BE2C (cell line): Measurements from ENCODE around the gene RELL1.

Source experiments
- DNase-seq: peaks from one replicate; pipeline ENCODE4 v3.0.0-alpha.2; 2020
- H3K27me3 ChIP-seq: fragments of 250-450 bp; sonication (Bioruptor Pico); 2 replicates; pipeline ENCODE4 v1.5.1; 2020; ENCODE audit warnings: mild to moderate bottlenecking
- H3K36me3 ChIP-seq: fragments of 250-450 bp; sonication (Bioruptor Pico); 2 replicates; pipeline ENCODE4 v1.5.1; 2020; ENCODE audit warnings: mild to moderate bottlenecking
- H3K4me1 ChIP-seq: fragments of 250-450 bp; sonication (Bioruptor Pico); 2 replicates; pipeline ENCODE4 v1.5.1; 2020
- H3K4me3 ChIP-seq: 2 replicates; pipeline ENCODE4 v1.5.1; 2011; ENCODE audit warnings: low read depth, low read length
- H3K9me3 ChIP-seq: fragments of 250-450 bp; sonication (Bioruptor Pico); 2 replicates; pipeline ENCODE4 v1.5.1; 2020
- CTCF ChIP-seq: IDR thresholded peaks from 2 replicates; pipeline ENCODE4 v1.5.1; 2012; ENCODE audit warnings: mild to moderate bottlenecking, low read depth, low read length

The RELL1 gene

GRCh38 chr4:37649268-37649667 lies 36.9 kb downstream of the RELL1 start:
- DNase-seq: no peak
- no peak overlapping the region for H3K4me3 ChIP-seq
- no peaks in the 10 kb centered on the region for H3K27me3 ChIP-seq
- peaks cover 12% of the 10 kb centered on the region for H3K4me1 ChIP-seq
- H3K36me3 ChIP-seq: no peaks in the 10 kb centered on the region
- TF ChIP-seq CTCF: no peak
- no peaks in the 10 kb centered on the region; the same call in 1 of the 2 replicates for H3K9me3 ChIP-seq

DNA sequence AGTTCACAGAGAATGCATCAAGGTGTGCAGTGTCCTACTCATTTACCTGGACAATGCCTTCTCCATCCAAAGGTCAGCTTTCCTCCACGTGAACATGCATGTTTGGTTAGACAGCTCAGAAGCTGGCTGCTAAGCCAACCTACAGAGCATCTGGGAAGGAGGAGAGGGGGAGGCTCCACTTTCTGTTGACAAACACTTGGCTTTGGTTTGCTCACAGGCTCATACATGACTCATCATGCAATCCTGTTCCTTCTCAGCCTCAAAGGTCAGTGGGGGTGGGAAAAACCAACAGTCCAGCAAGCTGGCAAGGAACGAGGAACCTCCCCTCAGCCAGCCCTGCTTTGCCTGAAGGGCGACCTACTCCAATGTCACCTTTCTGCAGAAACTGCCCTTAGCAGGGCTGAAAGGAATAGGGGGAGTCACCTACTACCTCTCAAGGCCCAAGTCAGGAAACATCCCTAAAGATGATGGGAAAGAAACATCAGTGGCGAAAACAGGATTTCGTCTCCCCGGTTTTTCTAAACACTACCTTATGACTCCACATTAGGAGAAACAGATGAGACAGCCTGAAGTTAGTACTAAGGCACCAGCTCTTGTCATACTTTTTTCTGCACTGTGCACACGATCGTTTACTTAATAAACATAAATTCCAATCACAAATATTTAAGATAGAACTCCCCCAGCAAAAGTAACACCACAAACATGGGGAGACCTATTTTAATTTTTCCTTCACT lies 37.9 kb downstream of the RELL1 start:
- no peak for TF ChIP-seq CTCF
- H3K4me3 ChIP-seq: no peak overlapping the region
- peak; percentile 40 for DNase-seq

DNA sequence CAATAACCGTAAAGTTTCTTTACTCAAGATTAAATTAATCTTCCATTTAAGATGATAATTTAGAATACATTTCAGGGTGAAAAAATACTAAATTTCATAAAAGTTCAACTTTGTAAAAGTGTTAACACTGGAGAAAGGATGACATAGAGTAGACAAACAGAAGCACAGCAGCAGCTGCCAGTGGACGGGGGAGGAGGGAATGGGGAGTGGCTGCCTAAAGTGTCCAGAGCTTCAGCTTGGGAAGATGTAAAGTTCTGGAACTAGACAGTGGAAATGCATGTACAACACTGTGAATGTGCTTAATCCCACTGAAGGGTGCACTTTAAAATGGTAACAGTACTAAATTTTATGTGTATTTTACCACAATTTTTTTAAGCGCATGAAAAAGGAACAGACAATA lies 39.9 kb downstream of the RELL1 start:
- no peaks in the 10 kb centered on the region for H3K36me3 ChIP-seq
- no peaks in the 10 kb centered on the region for H3K27me3 ChIP-seq
- H3K4me1 ChIP-seq: peaks cover 6% of the 10 kb centered on the region
- H3K9me3 ChIP-seq: no peaks in the 10 kb centered on the region; the same call in 1 of the 2 replicates
- H3K4me3 ChIP-seq: no peak overlapping the region
- no peak for DNase-seq
- no peak for TF ChIP-seq CTCF

More for the DNA sequence above, 37.9 kb downstream of the RELL1 start:
- peaks cover 6% of the 10 kb centered on the region for H3K4me1 ChIP-seq
- H3K36me3 ChIP-seq: no peaks in the 10 kb centered on the region
- no peaks in the 10 kb centered on the region; the same call in 1 of the 2 replicates for H3K9me3 ChIP-seq
- H3K27me3 ChIP-seq: no peaks in the 10 kb centered on the region

DNA sequence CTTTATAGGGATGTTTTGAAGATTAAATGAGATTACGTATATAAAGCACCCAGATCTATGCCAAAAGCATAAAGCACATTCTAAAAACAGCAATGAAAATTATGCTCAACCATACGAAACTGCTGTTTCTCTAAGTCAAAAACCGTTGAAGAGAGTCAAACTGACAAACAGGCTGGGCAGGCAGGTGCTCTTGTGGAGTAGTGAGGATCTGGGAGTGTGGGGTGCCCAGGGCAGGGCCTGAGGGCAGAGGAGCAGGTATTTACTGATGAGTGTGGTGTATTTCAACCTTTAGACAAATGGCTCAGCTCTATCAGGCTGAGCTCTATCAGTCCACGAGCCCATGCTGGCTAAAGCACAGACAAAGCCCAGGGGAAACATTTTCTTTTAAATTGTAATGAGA lies 40.4 kb downstream of the RELL1 start:
- no peaks in the 10 kb centered on the region; the same call in 1 of the 2 replicates for H3K9me3 ChIP-seq
- H3K36me3 ChIP-seq: no peaks in the 10 kb centered on the region
- H3K4me3 ChIP-seq: no peak overlapping the region
- DNase-seq: no peak
- H3K4me1 ChIP-seq: peaks cover 6% of the 10 kb centered on the region
- no peaks in the 10 kb centered on the region for H3K27me3 ChIP-seq
- TF ChIP-seq CTCF: no peak

DNA sequence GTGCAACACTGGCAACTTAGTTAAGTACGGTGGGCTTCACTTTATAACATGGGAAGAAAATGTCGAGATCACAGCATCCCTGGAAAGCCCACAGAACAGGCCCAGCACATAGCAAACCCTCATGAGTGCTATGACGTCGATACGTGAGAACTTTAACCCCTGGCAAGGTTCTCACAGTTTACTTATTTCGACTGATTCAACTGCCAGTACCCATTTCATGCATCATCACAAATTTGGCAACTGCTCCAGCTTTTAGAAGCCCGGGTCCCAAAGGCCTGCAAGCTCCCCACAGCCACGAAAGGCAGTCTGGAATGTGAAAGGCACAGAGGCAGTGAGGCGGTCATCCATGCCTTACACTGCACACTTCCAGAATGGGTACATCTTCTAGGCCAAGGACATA lies 41.2 kb downstream of the RELL1 start:
- no peaks in the 10 kb centered on the region for H3K27me3 ChIP-seq
- H3K9me3 ChIP-seq: no peaks in the 10 kb centered on the region; the same call in 1 of the 2 replicates
- H3K4me3 ChIP-seq: no peak overlapping the region
- H3K4me1 ChIP-seq: peaks cover 6% of the 10 kb centered on the region
- no peak for TF ChIP-seq CTCF
- H3K36me3 ChIP-seq: no peaks in the 10 kb centered on the region
- DNase-seq: no peak
